GM21528 (cell line): Measurements from ENCODE around the gene PTPRE.
A peak's percentile ranks its signal among the peaks of the same experiment; 100 is the strongest.

Experiments
- ATAC-seq: cut with Tn5 transposase; IDR thresholded peaks from one replicate; pipeline ENCODE4 v1.9.1; 2021; ENCODE audit warnings: mild to moderate bottlenecking, moderate library complexity; ENCODE audit not compliant: unreplicated experiment, low FRiP score

PTPRE gene, protein sequence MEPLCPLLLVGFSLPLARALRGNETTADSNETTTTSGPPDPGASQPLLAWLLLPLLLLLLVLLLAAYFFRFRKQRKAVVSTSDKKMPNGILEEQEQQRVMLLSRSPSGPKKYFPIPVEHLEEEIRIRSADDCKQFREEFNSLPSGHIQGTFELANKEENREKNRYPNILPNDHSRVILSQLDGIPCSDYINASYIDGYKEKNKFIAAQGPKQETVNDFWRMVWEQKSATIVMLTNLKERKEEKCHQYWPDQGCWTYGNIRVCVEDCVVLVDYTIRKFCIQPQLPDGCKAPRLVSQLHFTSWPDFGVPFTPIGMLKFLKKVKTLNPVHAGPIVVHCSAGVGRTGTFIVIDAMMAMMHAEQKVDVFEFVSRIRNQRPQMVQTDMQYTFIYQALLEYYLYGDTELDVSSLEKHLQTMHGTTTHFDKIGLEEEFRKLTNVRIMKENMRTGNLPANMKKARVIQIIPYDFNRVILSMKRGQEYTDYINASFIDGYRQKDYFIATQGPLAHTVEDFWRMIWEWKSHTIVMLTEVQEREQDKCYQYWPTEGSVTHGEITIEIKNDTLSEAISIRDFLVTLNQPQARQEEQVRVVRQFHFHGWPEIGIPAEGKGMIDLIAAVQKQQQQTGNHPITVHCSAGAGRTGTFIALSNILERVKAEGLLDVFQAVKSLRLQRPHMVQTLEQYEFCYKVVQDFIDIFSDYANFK

DNA sequence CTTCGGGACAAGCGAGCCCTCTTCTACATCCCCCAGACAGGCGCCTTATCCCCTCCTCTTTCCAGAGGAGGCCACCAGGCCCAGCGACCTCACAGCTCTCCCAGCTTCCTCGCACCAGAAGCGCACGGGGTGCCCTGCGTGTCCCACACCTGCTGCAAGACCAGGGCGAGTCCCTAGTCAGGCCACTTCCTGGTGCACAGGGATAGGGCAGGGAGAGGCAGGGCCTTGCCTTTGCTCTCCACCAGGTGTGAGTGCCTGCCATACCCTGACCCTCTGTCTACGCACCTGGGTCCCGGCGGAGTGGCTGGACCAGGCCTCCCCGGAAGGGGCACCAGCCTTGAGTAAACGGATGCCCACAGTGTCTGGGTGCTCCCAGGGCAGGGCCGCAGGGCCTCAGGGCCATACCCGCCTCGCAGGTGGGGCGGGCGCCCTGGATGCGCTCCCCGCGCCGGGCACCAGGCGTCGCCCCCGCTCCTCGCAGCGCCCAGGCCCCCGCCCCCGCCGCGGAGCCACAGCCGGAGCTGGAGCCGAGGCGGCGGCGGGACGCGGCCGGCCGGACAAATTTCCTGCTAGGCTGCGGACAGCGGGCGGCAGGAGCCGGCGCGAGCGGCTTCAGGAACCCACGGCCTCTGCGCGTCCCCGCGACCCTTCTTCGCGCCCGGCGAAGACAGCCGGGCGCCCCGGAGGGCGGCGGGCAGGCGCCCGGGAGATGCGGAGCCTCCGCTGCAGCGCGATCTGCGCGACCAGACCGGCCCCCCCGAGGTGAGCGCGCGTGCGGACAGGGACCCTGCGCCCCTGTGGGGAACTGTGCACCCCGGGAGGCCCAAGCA is at the start of gene PTPRE:
PTPRE (plus strand) TSS at position 556 of the 830 bp plus-strand sequence. CDS start 133,779 bp downstream, outside the sequence.
- ATAC-seq: peak; percentile 97

DNA sequence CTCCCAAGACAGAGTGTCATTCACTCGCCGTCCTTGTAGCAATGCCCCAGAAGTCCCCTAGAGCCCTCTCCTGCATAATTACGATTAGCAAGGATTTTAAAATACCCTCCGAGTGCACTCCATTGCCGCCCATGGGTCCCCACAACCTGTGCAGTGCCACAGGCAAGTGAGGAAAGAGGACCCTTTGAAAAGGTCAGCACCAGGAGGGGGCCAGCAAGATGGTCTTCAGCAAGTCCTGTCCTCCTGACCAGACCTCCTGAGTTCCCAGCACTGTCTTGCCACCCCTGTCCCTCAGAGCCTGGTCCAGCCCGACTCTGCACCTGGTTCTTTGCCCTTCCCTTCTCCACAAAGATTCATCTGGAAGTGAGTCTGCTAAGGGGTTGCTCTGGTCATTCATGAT is 46.3 kb upstream of the PTPRE start:
- no peak for ATAC-seq

DNA sequence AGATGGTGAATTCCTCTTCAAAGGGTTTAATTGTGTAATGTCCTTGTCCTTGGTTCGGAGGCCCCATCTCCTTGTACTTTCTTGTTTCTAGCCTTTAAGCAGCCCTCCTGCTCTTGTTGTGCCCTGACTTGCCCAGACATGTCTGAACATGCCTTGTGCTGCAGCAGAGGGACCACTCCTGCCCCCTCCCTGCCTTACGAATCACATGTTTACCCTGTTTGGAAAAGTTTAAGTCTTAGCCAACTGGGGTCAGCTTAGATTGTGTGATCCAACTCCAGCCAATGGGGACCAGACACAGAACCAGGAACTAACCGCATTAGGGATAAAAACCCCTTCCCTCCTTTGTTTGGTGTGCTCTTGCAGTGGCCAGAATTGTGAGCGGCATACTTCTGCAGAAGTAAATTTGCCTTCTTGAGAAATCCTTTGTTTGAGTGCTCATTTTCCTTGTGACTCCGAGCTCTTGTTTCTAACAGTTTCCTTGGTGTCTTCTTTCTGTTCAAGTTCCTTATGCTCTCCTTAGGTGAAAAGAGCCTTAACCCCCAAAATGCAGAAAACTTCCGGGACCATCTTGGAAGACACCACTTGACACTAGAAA is 43.6 kb upstream of the PTPRE start:
- ATAC-seq: no peak

DNA sequence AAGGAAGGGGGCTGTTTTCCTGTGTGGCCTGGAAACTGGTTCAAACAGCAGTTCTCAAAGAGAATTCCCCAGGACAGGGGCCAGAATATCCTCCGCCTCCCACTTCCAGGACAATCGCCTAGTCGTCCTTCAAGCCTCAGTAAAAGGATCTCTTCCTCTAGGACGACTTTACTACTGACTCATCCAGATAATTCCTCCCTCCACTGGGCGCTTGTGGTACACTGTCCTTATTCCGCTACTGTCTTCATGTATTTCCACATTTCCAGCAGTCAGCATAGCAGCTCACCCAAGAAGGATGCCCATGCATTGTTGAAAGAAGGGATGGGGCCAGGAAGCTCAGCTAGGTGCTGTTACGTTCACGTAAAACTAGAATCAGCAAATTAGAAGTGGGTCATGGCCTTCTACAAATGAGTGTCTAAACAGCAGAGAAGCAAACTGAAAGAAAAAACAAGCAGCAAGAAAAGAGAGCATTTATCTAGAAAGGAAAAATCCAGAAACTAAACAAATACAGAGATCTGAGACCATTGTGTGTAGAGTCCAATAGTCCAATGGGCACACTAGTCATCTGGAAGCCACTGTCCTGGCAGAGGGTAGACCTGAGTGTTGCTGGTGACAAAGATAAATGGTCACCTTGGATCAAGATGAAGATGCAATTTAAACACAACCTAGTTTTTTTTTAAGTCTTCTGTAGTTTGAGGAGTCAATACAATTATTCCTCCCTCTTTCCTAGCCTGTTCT is 40.5 kb upstream of the PTPRE start:
- no peak for ATAC-seq

DNA sequence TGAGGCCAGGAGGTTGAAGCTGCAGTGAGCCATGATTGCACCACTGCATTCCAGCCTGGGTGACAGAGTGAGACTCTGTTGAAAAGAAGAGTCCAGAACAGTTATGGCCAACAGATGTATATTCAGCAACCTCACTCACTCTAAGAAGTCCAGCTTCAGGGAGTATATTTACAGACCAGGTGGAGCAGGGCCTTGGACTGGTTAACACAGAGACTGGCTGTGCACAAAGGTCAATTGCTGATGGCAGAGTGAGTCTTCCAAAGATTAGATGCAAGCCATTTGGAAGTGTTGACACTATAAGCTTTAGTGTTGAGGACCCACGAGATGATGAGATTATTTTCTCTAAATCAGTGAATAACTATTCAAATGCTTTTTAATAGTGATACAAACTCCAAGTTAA is 39.1 kb upstream of the PTPRE start:
- no peak for ATAC-seq

DNA sequence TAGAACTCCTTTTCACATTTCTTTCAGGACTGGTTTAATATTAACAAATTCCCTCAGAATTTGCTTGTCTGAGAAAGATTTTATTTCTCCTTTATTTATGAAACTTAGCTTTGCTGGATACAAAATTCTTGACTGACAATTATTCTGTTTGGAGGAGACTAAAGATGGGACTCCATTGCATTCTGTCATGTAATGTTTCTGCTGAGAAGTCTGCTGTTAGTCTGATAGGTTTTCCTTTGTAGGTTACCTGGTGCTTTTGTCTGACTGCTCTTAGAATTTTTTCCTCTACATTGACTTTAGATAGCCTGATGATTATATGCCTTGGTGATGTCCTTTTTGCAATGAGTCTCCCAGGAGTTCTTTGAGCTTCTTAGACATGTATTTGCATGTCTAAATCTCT is 37.6 kb upstream of the PTPRE start:
- no peak for ATAC-seq

DNA sequence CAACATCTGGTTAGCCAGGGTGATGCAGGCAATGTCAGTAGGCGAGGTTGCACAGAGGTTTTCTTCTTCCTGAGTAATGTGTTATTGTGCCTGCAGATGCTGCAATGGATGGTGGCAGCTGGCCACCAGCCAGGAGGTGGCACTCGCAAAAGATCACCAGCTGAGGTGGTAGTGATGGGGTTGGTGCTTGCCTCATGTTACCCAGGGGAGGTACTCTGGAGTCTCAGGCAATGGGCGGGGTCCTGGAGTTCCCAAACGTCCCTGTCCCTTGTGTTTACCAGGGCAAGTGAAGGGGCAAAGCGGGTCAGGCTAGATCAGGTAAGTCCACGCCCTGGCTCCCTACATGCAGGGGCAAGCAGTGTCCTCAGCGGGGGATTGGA is 35.3 kb upstream of the PTPRE start:
- ATAC-seq: no peak

DNA sequence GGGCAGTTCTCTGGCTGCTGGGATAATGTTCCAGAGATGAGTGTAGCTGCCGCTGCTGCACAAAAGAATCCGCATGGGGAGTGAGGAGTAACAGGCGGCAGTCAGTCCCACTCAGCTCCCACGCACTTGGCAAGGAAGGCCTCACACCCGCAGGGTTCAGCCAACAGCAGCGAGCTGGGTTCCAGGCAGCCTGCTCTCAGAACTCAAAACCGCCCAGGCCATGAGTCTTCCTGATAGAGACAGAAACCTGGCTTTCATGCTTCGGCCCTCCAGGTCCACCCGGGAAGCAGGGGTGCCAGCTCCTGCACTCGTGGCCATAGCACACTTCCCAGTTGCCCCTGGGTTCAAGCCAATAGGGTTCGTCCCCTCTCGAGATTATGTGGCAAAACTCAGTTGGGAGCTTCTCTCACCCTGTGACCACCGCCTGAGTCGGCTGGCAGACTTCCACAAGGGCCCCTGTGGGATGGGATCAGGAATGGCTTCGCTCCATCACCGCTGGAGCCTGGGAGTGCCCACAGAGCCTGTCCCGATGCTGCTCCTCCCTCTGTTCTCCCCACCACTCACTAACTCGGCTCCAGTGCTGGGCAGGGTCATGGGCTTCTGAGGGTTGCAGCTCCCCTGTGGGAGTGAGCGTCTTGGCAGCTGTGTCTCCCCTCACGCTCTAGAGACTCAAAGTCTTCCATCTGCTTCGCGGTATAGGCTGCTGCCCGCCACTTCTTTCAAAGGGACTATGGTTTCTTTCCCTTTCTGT is 34.7 kb upstream of the PTPRE start:
- no peak for ATAC-seq

DNA sequence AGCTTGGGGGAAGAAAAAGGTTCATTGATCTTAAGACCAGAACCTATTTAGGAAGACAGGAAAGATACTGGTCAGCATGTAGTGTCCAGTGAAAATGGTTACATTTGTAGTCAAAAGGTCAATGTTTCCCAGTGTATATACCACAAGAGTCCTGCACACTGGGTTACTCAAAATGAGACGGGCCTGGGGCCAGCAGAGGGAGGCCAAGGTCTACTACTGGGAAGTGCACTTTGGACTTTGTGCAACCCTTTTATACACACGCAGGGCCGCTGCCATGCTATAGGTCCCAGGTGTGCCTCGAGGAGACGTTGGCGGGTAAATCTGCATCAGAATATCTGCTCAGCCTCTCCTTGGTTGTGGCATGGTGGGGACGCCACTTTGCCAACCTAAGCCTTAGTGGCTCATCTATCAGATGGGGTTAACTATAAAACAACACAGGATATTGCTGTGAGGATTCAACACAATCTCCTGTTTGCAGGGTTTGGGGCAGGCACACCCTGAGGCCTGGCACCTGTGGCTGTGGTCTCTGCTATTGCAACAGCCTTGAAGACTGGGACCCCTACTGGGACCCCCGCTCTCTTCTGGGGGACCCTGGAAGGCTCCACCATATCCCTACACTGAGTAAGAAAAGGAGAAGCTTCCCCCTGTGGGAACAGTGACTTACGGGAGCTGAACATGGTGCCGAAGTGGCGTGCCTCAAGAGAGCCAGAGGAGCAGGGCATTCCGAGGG is 33.9 kb upstream of the PTPRE start:
- no peak for ATAC-seq

DNA sequence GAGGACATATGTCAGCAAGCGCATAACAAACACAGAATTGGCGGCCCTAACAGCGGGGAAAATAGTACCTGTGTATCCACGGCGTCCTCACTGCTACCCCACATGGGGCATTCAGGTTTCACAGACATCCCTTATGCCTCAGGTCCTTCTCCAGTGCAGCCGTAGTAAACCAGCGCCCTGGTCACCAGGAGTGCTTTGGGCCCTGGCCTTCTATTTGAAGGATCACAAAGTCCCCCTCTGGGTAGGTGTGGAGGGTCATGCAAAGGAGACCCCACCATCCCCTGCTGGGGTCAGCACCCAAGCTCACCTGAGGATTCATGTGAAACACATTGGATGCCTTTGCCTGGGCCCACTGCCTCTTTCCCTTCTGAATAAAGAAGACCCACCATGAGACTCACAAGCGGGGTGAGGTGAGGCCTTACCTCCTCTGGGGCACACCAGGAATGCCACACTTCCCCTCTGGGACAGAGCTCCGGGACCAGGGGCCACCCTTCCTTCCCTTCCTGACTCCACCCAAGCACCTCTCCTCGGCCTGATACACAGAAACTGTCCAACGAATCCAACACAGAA is 32.9 kb upstream of the PTPRE start:
- no peak for ATAC-seq

DNA sequence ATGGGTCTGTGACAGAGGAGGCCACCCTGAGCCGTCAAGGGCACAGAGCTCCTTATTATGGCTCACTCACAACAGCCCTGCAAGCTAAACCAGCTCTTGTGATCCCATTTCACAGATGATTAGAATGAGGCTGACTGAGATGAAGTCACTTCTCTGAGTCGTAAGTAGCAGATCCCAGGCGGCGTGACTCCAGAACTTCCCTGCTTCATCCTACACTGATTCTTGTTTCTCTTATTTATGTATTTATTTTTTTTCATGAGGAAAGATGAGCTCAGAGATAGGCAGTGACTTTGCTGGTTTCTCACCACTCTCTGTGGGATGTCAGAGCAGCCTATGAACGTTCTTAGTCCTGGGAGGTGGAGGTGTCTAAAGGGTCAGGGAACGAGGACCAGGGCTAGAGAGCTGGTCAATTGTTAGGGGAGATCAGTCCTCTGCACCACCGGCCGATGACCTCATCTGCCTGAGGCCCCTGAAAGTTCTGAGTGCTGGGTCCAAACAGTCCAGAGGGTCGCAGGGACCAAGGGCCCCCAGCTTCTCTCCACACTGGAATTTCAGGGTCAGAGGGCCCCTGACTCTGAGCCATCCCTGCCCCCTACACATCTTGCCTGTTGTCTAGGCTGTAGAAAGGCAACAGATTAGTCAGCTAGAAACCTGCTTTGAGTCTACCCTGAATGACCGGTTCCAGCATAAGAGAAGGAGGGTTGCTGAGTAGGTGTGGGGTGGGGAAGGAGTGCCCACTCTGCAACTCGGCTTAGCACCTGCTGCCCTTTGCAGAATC is 32.0 kb upstream of the PTPRE start:
- ATAC-seq: no peak

DNA sequence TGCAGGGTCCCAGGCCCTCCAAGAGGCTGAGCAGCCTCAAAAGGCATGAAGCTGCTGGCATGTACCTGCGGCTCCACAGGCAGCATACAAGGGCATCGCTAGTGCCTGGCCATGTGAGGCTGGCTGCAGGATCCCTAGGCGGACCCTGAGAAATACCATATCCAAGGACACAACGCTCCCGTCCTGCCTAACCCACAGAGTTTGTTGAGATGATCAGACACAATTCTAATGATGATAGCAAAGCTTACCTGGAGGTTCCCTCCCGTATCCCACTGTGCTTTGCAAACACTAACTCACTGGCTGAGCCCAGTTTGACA is 31.5 kb upstream of the PTPRE start:
- ATAC-seq: no peak

DNA sequence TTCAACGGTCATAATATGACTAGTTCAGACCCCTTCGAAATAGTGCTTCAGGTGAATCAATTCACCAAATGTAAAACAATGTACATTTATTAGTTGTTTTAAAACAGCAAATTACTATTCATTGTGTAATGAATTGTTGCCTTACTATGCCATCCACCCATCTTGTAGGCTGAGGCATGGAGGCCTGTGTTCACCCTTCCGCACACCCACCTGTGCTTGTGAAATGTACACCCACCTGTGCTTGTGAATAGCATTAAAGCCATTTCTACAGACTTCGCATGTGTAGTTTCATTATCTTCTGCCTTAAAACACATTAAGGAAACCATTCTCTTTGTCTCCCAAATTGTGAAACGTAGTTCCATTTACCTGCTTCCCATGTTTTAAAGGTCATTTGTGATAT is 31.0 kb upstream of the PTPRE start:
- no peak for ATAC-seq

DNA sequence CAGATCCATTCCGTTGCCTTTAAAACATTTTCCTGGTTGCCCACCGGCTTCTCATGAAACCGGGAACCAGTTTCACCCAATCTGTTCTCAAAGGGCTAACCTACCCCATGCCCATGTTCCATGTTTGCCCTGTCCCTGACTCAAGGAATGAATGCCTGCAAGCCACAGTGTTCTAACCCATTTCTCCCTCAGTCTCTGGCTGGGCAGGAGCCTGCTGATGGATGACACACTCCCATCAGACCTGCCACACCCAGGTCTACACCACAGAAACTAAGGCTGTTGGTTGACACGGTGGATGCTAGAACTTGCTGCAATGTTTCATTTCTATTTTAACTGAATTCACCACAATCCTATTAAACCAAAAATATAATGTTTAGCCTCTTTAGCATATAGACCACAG is 29.8 kb upstream of the PTPRE start:
- no peak for ATAC-seq

DNA sequence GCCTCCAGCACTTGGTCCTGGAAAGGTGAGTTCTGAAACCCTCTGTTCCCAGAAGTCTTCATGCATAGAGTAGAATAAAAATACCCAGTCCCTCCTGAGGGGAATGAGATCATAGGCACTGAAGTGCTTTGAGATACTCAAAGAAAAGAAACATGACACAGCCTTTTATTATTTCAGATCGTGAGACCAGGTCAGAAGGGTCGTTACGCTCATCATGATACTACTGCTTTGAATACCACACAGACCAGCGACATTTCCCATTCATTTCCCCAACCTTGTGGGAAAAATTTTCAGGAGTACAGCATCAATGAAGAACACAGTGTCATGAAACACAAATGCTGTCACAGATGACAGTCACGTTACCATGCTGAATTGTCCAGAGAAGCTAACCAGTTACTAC is 29.2 kb upstream of the PTPRE start:
- no peak for ATAC-seq

DNA sequence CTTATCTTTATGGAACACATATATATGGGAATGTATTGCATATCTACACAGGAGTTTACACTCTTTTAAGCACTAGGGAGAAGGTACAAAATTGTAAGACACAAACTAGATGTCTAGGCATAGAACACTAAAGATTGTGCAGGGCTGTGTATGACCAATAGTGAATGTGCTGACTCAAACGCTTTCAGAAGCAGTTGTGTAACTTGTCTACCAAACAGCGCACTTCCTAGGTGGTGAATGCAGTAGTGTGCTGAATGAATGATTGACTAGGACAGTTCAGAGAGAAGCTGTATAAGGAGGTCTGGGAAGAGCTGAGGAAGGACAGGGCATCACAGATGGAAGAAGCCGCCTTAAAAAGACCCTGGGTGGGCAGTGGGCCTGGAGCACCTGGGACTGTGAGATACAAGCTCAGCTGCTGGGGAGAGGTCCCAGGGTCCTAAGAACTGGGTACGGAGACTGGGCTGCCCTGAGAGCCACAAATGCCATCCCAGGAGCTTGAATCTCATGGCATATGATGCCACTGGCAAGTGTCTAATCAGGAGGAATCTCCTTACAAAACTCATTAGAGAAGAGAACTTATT is 28.3 kb upstream of the PTPRE start:
- no peak for ATAC-seq

DNA sequence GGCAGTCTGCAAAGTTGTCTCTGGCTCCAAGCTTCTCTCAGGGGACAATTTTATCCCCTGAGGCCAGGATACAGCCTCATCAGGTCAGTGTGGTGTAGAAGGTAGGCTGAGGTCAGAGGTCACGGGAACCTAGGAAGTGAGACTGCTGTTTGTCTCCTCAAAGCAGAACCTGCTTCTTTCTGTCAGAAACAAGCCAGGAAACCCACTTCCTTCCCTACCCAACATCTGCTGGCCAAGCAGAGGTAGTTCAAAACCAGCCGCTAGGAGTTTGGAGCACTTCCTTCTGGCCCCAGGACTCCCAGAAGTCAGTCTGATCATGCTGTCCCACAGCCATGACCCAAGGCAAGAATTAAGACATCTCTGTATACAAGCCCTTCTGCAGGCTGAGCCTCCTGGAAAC is 26.3 kb upstream of the PTPRE start:
- peak; percentile 57 for ATAC-seq

DNA sequence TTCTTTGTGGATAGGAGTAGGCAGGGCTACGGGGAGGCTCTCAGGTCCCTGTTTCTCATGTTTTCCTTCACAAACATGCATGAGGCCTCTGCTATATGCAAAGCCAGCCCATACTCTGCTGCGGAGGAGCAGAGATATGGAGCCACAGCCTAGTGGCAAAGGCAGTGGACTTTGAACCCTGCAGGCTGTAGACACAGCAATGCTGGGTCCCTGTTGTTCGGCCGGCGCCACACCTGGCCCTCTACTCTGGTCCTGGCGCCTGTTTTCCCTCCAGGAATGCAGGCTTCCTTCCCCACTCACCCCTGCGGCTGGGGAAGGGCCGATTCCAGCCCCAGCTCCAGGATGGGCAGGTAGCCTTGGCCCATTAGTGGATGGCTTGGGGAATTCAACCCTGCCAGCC is 25.6 kb upstream of the PTPRE start:
- ATAC-seq: no peak
